H1 (cell line): ENCODE measurements around the gene AK2. TPM values are rescaled to one million over a fixed set of nuclear protein-coding genes. Genes with fewer than 3 reads are reported as not detected.

ENCODE experiments used
- CTCF ChIA-PET: fragments of 300-600 bp; sonication (Branson Sonifier 250); formaldehyde crosslinking; loops from one replicate; lab custom pipeline; 2021; ENCODE audit not compliant: partially characterized antibody; lab: Charles Lee
- POLR2A ChIA-PET: fragments of 300-600 bp; sonication (Branson Sonifier 250); formaldehyde crosslinking; loops from one replicate; lab custom pipeline; 2021; ENCODE audit warnings: inconsistent platforms; ENCODE audit not compliant: partially characterized antibody; lab: Charles Lee
- DNase-seq, 2 experiments: peaks; one replicate each; pipeline versions ENCODE4 v3.0.0 to v3.0.0-alpha.2; 2010 to 2022; ENCODE audit warnings: low spot score in 2 of 2, low read depth in 1 of 2, mixed read lengths in 1 of 2
- FAIRE-seq: peaks from 2 replicates; lab custom pipeline; 2011; peaks lifted over from hg19 to GRCh38; lab: Jason Lieb, UNC
- H2AFZ ChIP-seq: 2 replicates; pipeline ENCODE4 v1.8.1; 2012; ENCODE audit warnings: low read length, inconsistent platforms
- H2AK5ac ChIP-seq: 2 replicates; pipeline ENCODE4 v1.6.1; 2013; ENCODE audit warnings: low read depth, low read length
- H2BK120ac ChIP-seq: replicated peaks from 2 replicates; pipeline ENCODE3; 2013; ENCODE audit warnings: low read depth, low read length, inconsistent platforms
- H2BK12ac ChIP-seq: 2 replicates; pipeline ENCODE4 v1.6.1; 2013; ENCODE audit warnings: low read depth, low read length
- H2BK15ac ChIP-seq: 2 replicates; pipeline ENCODE4 v1.6.1; 2013; ENCODE audit warnings: low read length
- H2BK20ac ChIP-seq: 2 replicates; pipeline ENCODE4 v1.6.1; 2013; ENCODE audit warnings: low read length
- H2BK5ac ChIP-seq: 2 replicates; pipeline ENCODE4 v1.6.1; 2013; ENCODE audit warnings: low read depth, low read length
- H3K14ac ChIP-seq: 2 replicates; pipeline ENCODE4 v1.6.1; 2013; ENCODE audit warnings: inconsistent platforms; ENCODE audit not compliant: insufficient read length
- H3K18ac ChIP-seq: 2 replicates; pipeline ENCODE4 v1.6.1; 2013; ENCODE audit warnings: low read length; ENCODE audit errors: extremely low read depth
- H3K23ac ChIP-seq: 2 replicates; pipeline ENCODE4 v1.6.1; 2013; ENCODE audit warnings: inconsistent platforms; ENCODE audit not compliant: insufficient read length
- H3K23me2 ChIP-seq: 2 replicates; pipeline ENCODE4 v1.6.1; 2013; ENCODE audit warnings: low read depth, low read length
- H3K27ac ChIP-seq: 2 replicates; pipeline ENCODE4 v1.6.1; 2011; ENCODE audit warnings: low read depth, low read length, inconsistent platforms
- H3K27me3 ChIP-seq, 4 experiments: replicated peaks in 1 of 4; 1 replicate in 1 of 4; 2 replicates in 3 of 4; pipeline versions ENCODE4 v1.6.1 to v1.8.1; 2011 to 2013; ENCODE audit warnings: low read length in 3 of 4, mild to moderate bottlenecking in 3 of 4, inconsistent platforms in 2 of 4, mixed read lengths in 2 of 4, moderate library complexity in 1 of 4; ENCODE audit not compliant: control insufficient read depth in 3 of 4, insufficient read depth in 3 of 4; ENCODE audit errors: extremely low read depth in 1 of 4
- H3K36me3 ChIP-seq, 4 experiments: 2 replicates each; pipeline versions ENCODE4 v1.6.1 to v1.8.1; 2011 to 2013; ENCODE audit warnings: mild to moderate bottlenecking in 4 of 4, low read length in 3 of 4, moderate library complexity in 2 of 4, control low read depth in 1 of 4, inconsistent platforms in 1 of 4; ENCODE audit not compliant: insufficient read depth in 4 of 4, control insufficient read depth in 2 of 4
- H3K4ac ChIP-seq: replicated peaks from 2 replicates; pipeline ENCODE3; 2013; ENCODE audit warnings: low read length, low read depth, mixed read lengths, inconsistent platforms; ENCODE audit not compliant: insufficient read length
- H3K4me1 ChIP-seq, 4 experiments: replicated peaks in 1 of 4; 1 replicate in 1 of 4; 2 replicates in 3 of 4; pipeline versions ENCODE4 v1.6.1 to v1.8.1; 2011 to 2013; ENCODE audit warnings: low read length in 3 of 4, inconsistent platforms in 2 of 4, mixed read lengths in 1 of 4; ENCODE audit not compliant: insufficient read depth in 4 of 4, control insufficient read depth in 3 of 4
- H3K4me2 ChIP-seq, 2 experiments: 2 replicates each; pipeline versions ENCODE4 v1.6.1 to v1.8.1; 2011 to 2013; ENCODE audit warnings: low read depth in 2 of 2, low read length in 2 of 2, control low read depth in 1 of 2, inconsistent platforms in 1 of 2, mild to moderate bottlenecking in 1 of 2; ENCODE audit not compliant: insufficient read depth in 1 of 2
- H3K4me3 ChIP-seq, 4 experiments: fragments of 200-600, 300-600 bp in 1 of 4; sonication (generic), shearing (Covaris generic), sonication (Bioruptor Twin) in 1 of 4; 2 replicates each; pipeline versions ENCODE4 v1.5.1 to v1.8.1; 2011 to 2016; ENCODE audit warnings: low read length in 4 of 4, low read depth in 3 of 4, control low read depth in 2 of 4, inconsistent platforms in 2 of 4, mild to moderate bottlenecking in 2 of 4, mixed read lengths in 1 of 4, moderate library complexity in 1 of 4; ENCODE audit not compliant: insufficient read depth in 2 of 4; ENCODE audit errors: extremely low read depth in 1 of 4
- H3K56ac ChIP-seq: replicated peaks from 2 replicates; pipeline ENCODE3; 2013; ENCODE audit warnings: low read depth, mild to moderate bottlenecking, mixed read lengths, low read length, inconsistent platforms; ENCODE audit not compliant: insufficient read length
- H3K79me1 ChIP-seq: 2 replicates; pipeline ENCODE4 v1.6.1; 2013; ENCODE audit warnings: low read depth, low read length, control low read depth
- H3K79me2 ChIP-seq, 2 experiments: 2 replicates each; pipeline versions ENCODE4 v1.6.1 to v1.8.1; 2012 to 2013; ENCODE audit warnings: low read length in 2 of 2, mild to moderate bottlenecking in 2 of 2, inconsistent platforms in 1 of 2; ENCODE audit not compliant: insufficient read depth in 2 of 2, control insufficient read depth in 1 of 2
- H3K9ac ChIP-seq, 4 experiments: replicated peaks in 1 of 4; 1 replicate in 1 of 4; 2 replicates in 3 of 4; pipeline versions ENCODE4 v1.6.1 to v1.8.1; 2011 to 2013; ENCODE audit warnings: low read depth in 3 of 4, low read length in 3 of 4, control low read depth in 2 of 4, mild to moderate bottlenecking in 2 of 4, moderate library complexity in 2 of 4, inconsistent platforms in 1 of 4; ENCODE audit errors: extremely low read depth in 1 of 4
- H3K9me3 ChIP-seq, 2 experiments: 2 replicates each; pipeline versions ENCODE4 v1.6.1 to v1.8.1; 2012 to 2013; ENCODE audit warnings: mild to moderate bottlenecking in 2 of 2, moderate library complexity in 2 of 2, control low read depth in 1 of 2, inconsistent platforms in 1 of 2, low read depth in 1 of 2, low read length in 1 of 2, mixed read lengths in 1 of 2; ENCODE audit not compliant: insufficient read depth in 2 of 2
- H4K20me1 ChIP-seq, 2 experiments: replicated peaks in 1 of 2; 2 replicates each; pipeline versions ENCODE3 to v1.8.1; 2011 to 2013; ENCODE audit warnings: inconsistent platforms in 2 of 2, low read length in 2 of 2, mild to moderate bottlenecking in 1 of 2; ENCODE audit not compliant: insufficient read depth in 2 of 2, control insufficient read depth in 1 of 2
- H4K5ac ChIP-seq: 2 replicates; pipeline ENCODE4 v1.6.1; 2013; ENCODE audit warnings: low read length, low read depth, mixed read lengths, inconsistent platforms; ENCODE audit not compliant: insufficient read length
- H4K8ac ChIP-seq: 2 replicates; pipeline ENCODE4 v1.8.0; 2013; ENCODE audit warnings: mild to moderate bottlenecking, moderate library complexity, low read length, inconsistent platforms; ENCODE audit not compliant: insufficient read depth; ENCODE audit errors: extremely low read depth
- H4K91ac ChIP-seq: replicated peaks from 2 replicates; pipeline ENCODE3; 2013; ENCODE audit warnings: low read length, mixed read lengths, inconsistent platforms; ENCODE audit not compliant: insufficient read length
- BRCA1 ChIP-seq: IDR thresholded peaks from 2 replicates; pipeline ENCODE4 v1.6.1; 2012; ENCODE audit warnings: low read depth, low read length, improper control_type of control experiment
- CTBP2 ChIP-seq: IDR thresholded peaks from 2 replicates; pipeline ENCODE4 v1.7.0; 2011; ENCODE audit warnings: borderline replicate concordance, mild to moderate bottlenecking, moderate library complexity, mixed read lengths, low read length; ENCODE audit not compliant: insufficient read depth, insufficient read length
- EGR1 ChIP-seq: IDR thresholded peaks from 2 replicates; pipeline ENCODE4 v1.6.1; 2011; ENCODE audit warnings: low read depth, low read length, borderline replicate concordance
- GABPA ChIP-seq: IDR thresholded peaks from 2 replicates; pipeline ENCODE4 v1.6.1; 2011; ENCODE audit warnings: mild to moderate bottlenecking, low read length, moderate library complexity, borderline replicate concordance; ENCODE audit not compliant: insufficient read depth
- HDAC6 ChIP-seq: IDR thresholded peaks from one replicate; pipeline ENCODE4 v1.7.1; 2012; ENCODE audit warnings: low read depth, mild to moderate bottlenecking, inconsistent platforms, low read length, moderate library complexity
- NANOG ChIP-seq: IDR thresholded peaks from 2 replicates; pipeline ENCODE4 v1.6.1; 2011; ENCODE audit warnings: low read length, low read depth, mild to moderate bottlenecking, inconsistent platforms; ENCODE audit not compliant: insufficient read depth, poor library complexity, severe bottlenecking
- POLR2A ChIP-seq, 2 experiments: IDR thresholded peaks; 1 replicate in 1 of 2; 2 replicates in 1 of 2; pipeline ENCODE4 v1.6.1; 2011; ENCODE audit warnings: low read depth in 2 of 2, low read length in 2 of 2, mild to moderate bottlenecking in 2 of 2; ENCODE audit errors: control extremely low read depth in 1 of 2
- POU5F1 ChIP-seq: IDR thresholded peaks from 2 replicates; pipeline ENCODE4 v1.6.1; 2011; ENCODE audit warnings: low read depth, mild to moderate bottlenecking, low read length, moderate library complexity
- RFX5 ChIP-seq: IDR thresholded peaks from 2 replicates; pipeline ENCODE4 v1.6.1; 2011; ENCODE audit warnings: low read depth, low read length, improper control_type of control experiment, borderline replicate concordance
- TBP ChIP-seq: IDR thresholded peaks from 2 replicates; pipeline ENCODE4 v1.6.1; 2011; ENCODE audit warnings: low read depth, low read length, improper control_type of control experiment
- YY1 ChIP-seq: IDR thresholded peaks from 2 replicates; pipeline ENCODE4 v1.6.1; 2011; ENCODE audit warnings: low read depth, mild to moderate bottlenecking, low read length
- ZNF274 ChIP-seq: IDR thresholded peaks from 2 replicates; pipeline ENCODE4 v1.7.0; 2012; ENCODE audit warnings: low read length, borderline replicate concordance; ENCODE audit errors: extremely low read depth
- WGBS, 2 experiments: shearing (Covaris generic) in 1 of 2; methylation state at CpG; one replicate each; pipeline versions ENCODE4 v1.1.6 to v1.1.7; 2013 to 2015; ENCODE audit warnings: low lambda C conversion rate in 2 of 2, mixed read lengths in 2 of 2, inconsistent platforms in 1 of 2, low coverage in 1 of 2, missing lambda C conversion rate in 1 of 2; ENCODE audit not compliant: insufficient replicate concordance in 2 of 2, insufficient coverage in 1 of 2, insufficient read length in 1 of 2; ENCODE audit errors: extremely low coverage in 1 of 2, missing lambda C conversion rate in 1 of 2; 5-methylcytosine and 5-hydroxymethylcytosine counted together
- polyA plus RNA-seq, 7 experiments: library from polyadenylated mRNA; depleted of rRNA in 3 of 7; stranded (reverse) in 5 of 7; unstranded in 2 of 7; fragments of >200 nt in 5 of 7; fragments of 200-250 nt in 2 of 7; gene quantifications; 1 replicate in 5 of 7; 2 replicates in 1 of 7; 4 replicates in 1 of 7; pipeline versions ENCODE4 v1.2.1 to v1.2.3, GENCODE V29; 2011 to 2013; ENCODE audit warnings: missing spikeins in 2 of 7, mixed read lengths in 2 of 7
- total RNA-seq: library from RNA; stranded (reverse); fragmentation: NEBNext Ultra II Directional; extraction: Animal tissue kit (Norgen Biotek cat#: 25700); gene quantifications from 2 replicates; pipeline ENCODE4 v1.2.1, GENCODE V29; 2021
- TF ChIP-seq, protein P1 (sequence below): IDR thresholded peaks from 2 replicates; pipeline ENCODE4 v1.6.1; 2011; ENCODE audit warnings: low read depth, mild to moderate bottlenecking, low read length; ENCODE audit not compliant: insufficient read depth

The AK2 gene
- total and polyA plus RNA-seq, 2 of the 8 experiments (the other 6 are each of a cell fraction or from before 2014, with no cell fraction given), result 92.3 to 137 TPM

DNA sequence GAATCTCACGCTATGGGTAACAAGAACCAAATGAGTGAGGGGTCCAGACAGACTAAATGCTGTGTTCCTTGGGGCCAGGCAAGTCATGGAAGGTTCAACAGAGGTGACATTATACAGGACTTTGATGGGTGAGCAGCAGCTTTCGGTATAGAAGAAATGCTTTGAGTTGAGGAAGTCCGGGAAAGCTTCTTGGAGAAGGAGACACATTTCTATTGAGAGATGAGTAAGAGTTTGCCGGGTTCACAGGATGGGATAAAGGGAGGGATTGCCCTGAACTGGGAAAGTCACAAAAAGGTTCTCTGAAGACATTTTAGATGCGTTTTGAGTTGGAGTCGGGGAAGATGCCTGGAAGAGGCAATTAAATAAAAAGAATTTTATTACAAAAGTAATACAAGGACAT, 43.7 kb upstream of the AK2 start:
- H3K4ac ChIP-seq, result no peak overlapping the region
- peaks cover 0 to 5% (median 4%) of the 10 kb centered on the region in 4 experiments; a peak in 4 of 7 replicates for H3K4me1 ChIP-seq
- H3K79me2 ChIP-seq, result no peaks in the 10 kb centered on the region
- WGBS, 2 experiments, result 58% methylated on average over 6 of the region's 6 CpGs; no CpG with 5 or more reads in 1 of the 2 experiments
- FAIRE-seq (no peak), DNase-seq (no peak)
- no peaks in the 10 kb centered on the region for H3K79me1 ChIP-seq
- H2AK5ac ChIP-seq, result no peak overlapping the region
- H2BK5ac ChIP-seq, result no peak overlapping the region
- peak overlapping the region; percentile 86 to 92 for H3K4me2 ChIP-seq
- no peaks in the 10 kb centered on the region for H3K36me3 ChIP-seq
- H4K20me1 ChIP-seq, result no peaks in the 10 kb centered on the region
- H3K4me3 ChIP-seq, result peak overlapping the region; percentile 42 to 63 (median 58); a peak in 7 of 8 replicates
- H2BK15ac ChIP-seq, result no peak overlapping the region; the same call in 1 of the 2 replicates
- peak overlapping the region; percentile 72; the same call in 1 of the 2 replicates for H2AFZ ChIP-seq
- H3K56ac ChIP-seq, result no peak overlapping the region
- peaks cover 8% of the 10 kb centered on the region for H3K23me2 ChIP-seq
- no peak overlapping the region for H4K5ac ChIP-seq
- H4K8ac ChIP-seq, result no peak overlapping the region
- CTCF ChIA-PET, result interaction anchor here (0.9 to 3.3 kb wide), 11 partner anchors 9 to 202 kb away, joined by 3 to 14 read pairs (median 5); partner anchors contain the start of gene HPCA
- 0 out of 7 replicates have a peak overlapping the region, but pooled peaks of 2 of the 4 experiments have one; percentile 16 to 28 for H3K9ac ChIP-seq
- no peak overlapping the region for H2BK20ac ChIP-seq
- H3K27me3 ChIP-seq, result peaks cover 10 to 42% (median 35%) of the 10 kb centered on the region in 4 experiments
- H3K18ac ChIP-seq, result no peak overlapping the region
- no peak overlapping the region for H4K91ac ChIP-seq
- H2BK12ac ChIP-seq, result no peak overlapping the region
- H3K27ac ChIP-seq, result no peak overlapping the region
- H3K23ac ChIP-seq, result no peak overlapping the region
- POLR2A ChIA-PET, result interaction anchor here (0.9 kb wide), 1 partner anchor 116 kb away, joined by 3 read pairs; the partner anchor contains the start of gene RNF19B
- no peak overlapping the region for H2BK120ac ChIP-seq
- no peaks in the 10 kb centered on the region for H3K9me3 ChIP-seq
- no peak overlapping the region for H3K14ac ChIP-seq
- TF ChIP-seq EGR1 (no peak), NANOG (no peak), POLR2A (IDR thresholded peaks at IDR 0.05; ENCODE audit: control extremely low read depth in 1 of 2, low read depth in 2 of 2, low read length in 2 of 2) (no peak), GABPA (no peak), ZNF274 (no peak), BRCA1 (no peak), POU5F1 (no peak), CTBP2 (no peak), TBP (no peak), RFX5 (no peak), HDAC6 (no peak), YY1 (no peak)
- TF ChIP-seq, protein P1, sequence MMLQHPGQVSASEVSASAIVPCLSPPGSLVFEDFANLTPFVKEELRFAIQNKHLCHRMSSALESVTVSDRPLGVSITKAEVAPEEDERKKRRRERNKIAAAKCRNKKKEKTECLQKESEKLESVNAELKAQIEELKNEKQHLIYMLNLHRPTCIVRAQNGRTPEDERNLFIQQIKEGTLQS, result no peak
